Retinal pigment epithelial cell (primary cell): ENCODE results near the gene SFMBT2.

ENCODE experiments used
- DNase-seq: peaks from one replicate; pipeline ENCODE4 v3.0.0-alpha.2; 2010; ENCODE audit warnings: low read depth
- H3K4me3 ChIP-seq: 2 replicates; pipeline ENCODE4 v1.5.1; 2011; ENCODE audit warnings: mild to moderate bottlenecking, low read length, control low read depth, moderate library complexity
- CTCF ChIP-seq: conservative IDR thresholded peaks from 2 replicates; pipeline ENCODE4 v1.5.1; 2011; ENCODE audit warnings: low read depth, low read length, control low read depth, inconsistent platforms

Gene SFMBT2

GRCh38 chr10:7179536-7179935 lies 231.3 kb downstream of the SFMBT2 start:
- H3K4me3 ChIP-seq: no peak overlapping the region
- TF ChIP-seq CTCF: no peak
- DNase-seq: no peak

- H3K4me3 ChIP-seq: no peak overlapping the region
- no peak for TF ChIP-seq CTCF
- no peak for DNase-seq
Measured at GRCh38 chr10:7173948-7174347, 236.9 kb downstream of the SFMBT2 start.

- no peak for TF ChIP-seq CTCF
- DNase-seq: no peak
Measured at GRCh38 chr10:7171825-7172224, 239.0 kb downstream of the SFMBT2 start.

GRCh38 chr10:7170626-7171322 lies 240.1 kb downstream of the SFMBT2 start:
- no peak overlapping the region for H3K4me3 ChIP-seq
- no peak for TF ChIP-seq CTCF
- DNase-seq: no peak

More at GRCh38 chr10:7171825-7172224, 239.0 kb downstream of the SFMBT2 start:
- no peak overlapping the region for H3K4me3 ChIP-seq

GRCh38 chr10:7168414-7168813 lies 242.4 kb downstream of the SFMBT2 start:
- H3K4me3 ChIP-seq: no peak overlapping the region
- no peak for DNase-seq
- TF ChIP-seq CTCF: no peak

GRCh38 chr10:7165500-7166177 lies 245.2 kb downstream of the SFMBT2 start:
- no peak for TF ChIP-seq CTCF
- no peak overlapping the region for H3K4me3 ChIP-seq
- DNase-seq: no peak

GRCh38 chr10:7164955-7165354 lies 245.9 kb downstream of the SFMBT2 start:
- DNase-seq: no peak
- TF ChIP-seq CTCF: no peak
- H3K4me3 ChIP-seq: no peak overlapping the region
